A549 (cell line): ENCODE results near the gene SCG5. TPM values are rescaled to one million over a fixed set of nuclear protein-coding genes. Genes with fewer than 3 reads are reported as not detected.
A peak's percentile ranks its signal among the peaks of the same experiment; 100 is the strongest.

Experiments
- ATAC-seq, 2 experiments: fragments of 200-7000 bp in 1 of 2; fragments of >200 bp in 1 of 2; cut with Nextera tagmentation in 1 of 2; cut with Tn5 transposase in 1 of 2; 3 replicates each; pipeline versions ENCODE4 v1.8.0 to v1.9.1; 2018 to 2020; ENCODE audit warnings: mild to moderate bottlenecking in 1 of 2, moderate library complexity in 1 of 2
- CTCF ChIA-PET: fragments of 300-600 bp; sonication (Branson Sonifier 250); formaldehyde crosslinking; extraction: SDS; loops from one replicate; lab custom pipeline; 2021; ENCODE audit warnings: antibody characterized with exemption, inconsistent platforms; lab: Yijun Ruan, JAX
- POLR2A ChIA-PET: fragments of 350-600 bp; formaldehyde crosslinking; extraction: SDS; loops from one replicate; lab custom pipeline; 2021; ENCODE audit warnings: antibody characterized with exemption, inconsistent platforms; lab: Yijun Ruan, JAX
- DNase-seq, 2 experiments: peaks; one replicate each; pipeline versions ENCODE4 v3.0.0 to v3.0.0-alpha.2; 2011 to 2016; ENCODE audit warnings: low read depth in 1 of 2, low spot score in 1 of 2
- FAIRE-seq: peaks from 2 replicates; lab custom pipeline; 2011; peaks lifted over from hg19 to GRCh38; lab: Jason Lieb, UNC
- H3K27ac ChIP-seq, 2 experiments: fragments of >200 bp; sonication (Bioruptor Twin); formaldehyde crosslinking; 3 replicates each; pipeline ENCODE4 v1.5.1; 2016 to 2017
- H3K4me1 ChIP-seq: fragments of >200 bp; sonication (Bioruptor Twin); formaldehyde crosslinking; 3 replicates; pipeline ENCODE4 v1.6.1; 2016
- H3K4me2 ChIP-seq: fragments of >200 bp; sonication (Bioruptor Twin); formaldehyde crosslinking; 3 replicates; pipeline ENCODE4 v1.6.1; 2016
- H3K4me3 ChIP-seq: fragments of >200 bp; sonication (Bioruptor Twin); formaldehyde crosslinking; 3 replicates; pipeline ENCODE4 v1.5.1; 2016
- H3K9me3 ChIP-seq: fragments of >200 bp; sonication (Bioruptor Twin); formaldehyde crosslinking; 3 replicates; pipeline ENCODE4 v1.6.1; 2016
- CEBPB ChIP-seq, 2 experiments: fragments of >200 bp in 1 of 2; sonication (Bioruptor Twin) in 1 of 2; formaldehyde crosslinking in 1 of 2; IDR thresholded peaks; 2 replicates each; pipeline ENCODE4 v1.6.1; 2012 to 2016
- CTCF ChIP-seq: fragments of >200 bp; sonication (Bioruptor Twin); formaldehyde crosslinking; IDR thresholded peaks from 3 replicates; pipeline ENCODE4 v1.5.1; 2016
- E2F6 ChIP-seq: IDR thresholded peaks from 2 replicates; pipeline ENCODE4 v1.6.1; 2012; ENCODE audit warnings: low read depth, borderline replicate concordance
- EHMT2 ChIP-seq: fragments of 200-600 bp; sonication (generic); IDR thresholded peaks from 2 replicates; pipeline ENCODE4 v1.6.1; 2016; ENCODE audit warnings: antibody characterized with exemption, low read depth, mild to moderate bottlenecking, moderate library complexity
- ELK1 ChIP-seq: fragments of 150-350 bp; IDR thresholded peaks from 2 replicates; pipeline ENCODE4 v1.6.1; 2014; ENCODE audit warnings: low read depth, mild to moderate bottlenecking, low read length
- EP300 ChIP-seq, 2 experiments: fragments of >200 bp; sonication (Bioruptor Twin); formaldehyde crosslinking; IDR thresholded peaks; 2 replicates in 1 of 2; 3 replicates in 1 of 2; pipeline ENCODE4 v1.6.1; 2016 to 2017
- FOSL2 ChIP-seq, 2 experiments: fragments of 450-650 bp in 1 of 2; fragments of >200 bp in 1 of 2; sonication (Bioruptor Twin) in 1 of 2; formaldehyde crosslinking; IDR thresholded peaks; 2 replicates each; pipeline versions ENCODE4 v1.5.0 to v1.6.1; 2016 to 2020; ENCODE audit warnings: mild to moderate bottlenecking in 1 of 2, moderate library complexity in 1 of 2
- HOXB5 ChIP-seq: fragments of 250-450 bp; sonication (Bioruptor Pico); IDR thresholded peaks from 2 replicates; pipeline ENCODE4 v1.5.0; 2020; ENCODE audit warnings: mild to moderate bottlenecking, moderate library complexity
- JUN ChIP-seq, 2 experiments: fragments of >200 bp; sonication (Bioruptor Twin); formaldehyde crosslinking; IDR thresholded peaks; 2 replicates in 1 of 2; 3 replicates in 1 of 2; pipeline ENCODE4 v1.6.1; 2016 to 2017
- KDM5A ChIP-seq: fragments of 200-600 bp; sonication (generic); IDR thresholded peaks from 2 replicates; pipeline ENCODE4 v1.6.1; 2016; ENCODE audit warnings: antibody characterized with exemption, mild to moderate bottlenecking
- MAX ChIP-seq: IDR thresholded peaks from 2 replicates; pipeline ENCODE4 v1.6.1; 2012
- PHF8 ChIP-seq: fragments of 200-600 bp; sonication (generic); IDR thresholded peaks from 2 replicates; pipeline ENCODE4 v1.6.1; 2016; ENCODE audit warnings: low read depth, mild to moderate bottlenecking, antibody characterized with exemption, moderate library complexity, borderline replicate concordance
- POLR2AphosphoS2 ChIP-seq: conservative IDR thresholded peaks from 2 replicates; pipeline ENCODE4 v1.6.1; 2012; ENCODE audit warnings: low read length, improper control_type of control experiment, inconsistent platforms
- RAD21 ChIP-seq, 2 experiments: fragments of >200 bp in 1 of 2; sonication (Bioruptor Twin) in 1 of 2; formaldehyde crosslinking in 1 of 2; IDR thresholded peaks in 1 of 2; conservative IDR thresholded peaks in 1 of 2; 2 replicates in 1 of 2; 3 replicates in 1 of 2; pipeline ENCODE4 v1.6.1; 2012 to 2018; ENCODE audit warnings: inconsistent platforms in 1 of 2
- RARB ChIP-seq: fragments of 250-450 bp; sonication (Bioruptor Pico); IDR thresholded peaks from 2 replicates; pipeline ENCODE4 v1.8.0; 2021; ENCODE audit warnings: mild to moderate bottlenecking, moderate library complexity
- SMC3 ChIP-seq: fragments of >200 bp; sonication (Bioruptor Twin); formaldehyde crosslinking; IDR thresholded peaks from 3 replicates; pipeline ENCODE4 v1.6.1; 2018; ENCODE audit warnings: inconsistent platforms
- SREBF2 ChIP-seq: fragments of 450-650 bp; IDR thresholded peaks from 2 replicates; pipeline ENCODE4 v1.6.1; 2014; ENCODE audit warnings: mild to moderate bottlenecking, moderate library complexity
- TFCP2L1 ChIP-seq: fragments of 250-450 bp; sonication (Bioruptor Pico); IDR thresholded peaks from 2 replicates; pipeline ENCODE4 v1.5.0; 2021; ENCODE audit warnings: mild to moderate bottlenecking
- USF2 ChIP-seq: fragments of 450-650 bp; IDR thresholded peaks from 2 replicates; pipeline ENCODE4 v1.6.1; 2014; ENCODE audit warnings: antibody characterized with exemption
- ZFP36 ChIP-seq: fragments of 450-650 bp; IDR thresholded peaks from 2 replicates; pipeline ENCODE4 v1.6.1; 2014; ENCODE audit warnings: borderline replicate concordance; ENCODE audit not compliant: partially characterized antibody
- ZNF302 ChIP-seq: fragments of 250-450 bp; sonication (Bioruptor Pico); IDR thresholded peaks from 2 replicates; pipeline ENCODE4 v1.9.0; 2021; ENCODE audit warnings: inconsistent platforms, mild to moderate bottlenecking, moderate library complexity
- WGBS: methylation state at CpG from one replicate; pipeline ENCODE4 v1.1.6; 2017; ENCODE audit errors: missing lambda C conversion rate; 5-methylcytosine and 5-hydroxymethylcytosine counted together
- polyA plus RNA-seq, 4 experiments: library from polyadenylated mRNA; depleted of rRNA in 3 of 4; stranded (reverse); fragments of >200 nt; fragmentation: RNase III in 1 of 4; extraction: RNeasy Plus Mini Kit Qiagen cat#74134 plus additional on column Dnase treatment in 1 of 4; gene quantifications; 2 replicates in 3 of 4; 3 replicates in 1 of 4; pipeline ENCODE4 v1.2.3, GENCODE V29; 2011 to 2017

SCG5 gene
- polyA plus RNA-seq, 2 of the 4 experiments (the other 2 are of a cell fraction) = 1.4 to 9.4 TPM

- TF ChIP-seq USF2 (no peak), FOSL2 (IDR thresholded peaks at IDR 0.05) (no peak), FOSL2 (CRISPR knock-in tag; IDR thresholded peaks at IDR 0.05) (peak; percentile 21; the same call in 1 of the 2 replicates), E2F6 (no peak), HOXB5 (CRISPR knock-in tag) (no peak), EP300 (IDR thresholded peaks at IDR 0.05) (0 out of 5 replicates have a peak, but pooled peaks of 1 of the 2 experiments have one; percentile 6), JUN (IDR thresholded peaks at IDR 0.05) (0 out of 5 replicates have a peak, but pooled peaks of 1 of the 2 experiments have one; percentile 13), ZNF302 (no peak)
- H3K9me3 ChIP-seq = 0 out of 3 replicates have a peak, but pooled peaks cover 6% of the 10 kb centered on the region
- no peak overlapping the region for H3K4me3 ChIP-seq
- ATAC-seq = no peak
- peak overlapping the region; percentile 55 for H3K4me2 ChIP-seq
- H3K4me1 ChIP-seq = peaks cover 54% of the 10 kb centered on the region
- ChIA-PET CTCF (interaction anchor here (0.7 to 6.5 kb wide), 6 partner anchors 8 to 273 kb away, joined by 3 to 60 read pairs (median 9); no protein-coding TSS in a partner anchor), POLR2A (no interaction called here)
- 93% methylated on average over 2 of the region's 2 CpGs for WGBS
- FAIRE-seq = peak; percentile 18
- peak overlapping the region; percentile 48 to 57 for H3K27ac ChIP-seq
- no peak for DNase-seq
Observed at GRCh38 chr15:32682977-32683630, 41.6 kb downstream of the SCG5 start.

GRCh38 chr15:32683906-32684584 is 42.5 kb downstream of the SCG5 start:
- 0 out of 3 replicates have a peak, but pooled peaks cover 6% of the 10 kb centered on the region for H3K9me3 ChIP-seq
- 78% methylated on average over 8 of the region's 8 CpGs for WGBS
- POLR2A ChIA-PET = no interaction called here
- CTCF ChIA-PET = interaction anchor here (1.3 to 5.4 kb wide), 5 partner anchors 9 to 272 kb away, joined by 3 to 29 read pairs (median 10); no protein-coding TSS in a partner anchor
- peak overlapping the region; percentile 57 to 61; a peak in 5 of 6 replicates for H3K27ac ChIP-seq
- H3K4me2 ChIP-seq = peak overlapping the region; percentile 5; the same call in 1 of the 3 replicates
- H3K4me1 ChIP-seq = peaks cover 54% of the 10 kb centered on the region
- ATAC-seq = peak in 1 of 2 experiments; percentile 23; a peak in 1 of 6 replicates
- no peak for FAIRE-seq
- no peak overlapping the region for H3K4me3 ChIP-seq
- peak in 1 of 2 experiments; percentile 30 for DNase-seq
- TF ChIP-seq TFCP2L1 (CRISPR knock-in tag) (no peak), CTCF (no peak)

- WGBS = 31% methylated on average over 1 of the region's 1 CpG
- DNase-seq (peak in 1 of 2 experiments; percentile 40), FAIRE-seq (peak; percentile 91), ATAC-seq (no peak; a peak in 1 of 6 replicates)
- H3K9me3 ChIP-seq = 0 out of 3 replicates have a peak, but pooled peaks cover 6% of the 10 kb centered on the region
- CTCF ChIA-PET = interaction anchor here (1.5 to 5.4 kb wide), 3 partner anchors 22 to 307 kb away, joined by 3 to 29 read pairs (median 8); no protein-coding TSS in a partner anchor
- TF ChIP-seq ELK1 (no peak), MAX (no peak), POLR2AphosphoS2 (no peak), EHMT2 (no peak), RAD21 (conservative IDR thresholded peaks at IDR 0.05 in 1 of 2, IDR thresholded peaks at IDR 0.05 in 1 of 2) (no peak), SREBF2 (no peak), JUN (IDR thresholded peaks at IDR 0.05) (no peak), KDM5A (no peak), ZFP36 (no peak), SMC3 (no peak), PHF8 (no peak), RARB (CRISPR knock-in tag) (no peak), CEBPB (IDR thresholded peaks at IDR 0.05) (no peak), CTCF (no peak)
- TF ChIP-seq, all 56 proteins: peak for 0
- H3K4me2 ChIP-seq = no peak overlapping the region
- no peak overlapping the region for H3K4me3 ChIP-seq
- POLR2A ChIA-PET = no interaction called here
- H3K4me1 ChIP-seq = peaks cover 53% of the 10 kb centered on the region
- H3K27ac ChIP-seq = peak overlapping the region; percentile 13 to 22; a peak in 3 of 6 replicates
Observed at GRCh38 chr15:32685576-32685975, 44.1 kb downstream of the SCG5 start.
